Neutrophil (primary cell): ENCODE results near the gene TSKS.

Experiments used
- H3K27ac ChIP-seq: fragments of 200-600 bp; sonication (generic); 2 replicates; pipeline ENCODE4 v1.5.1; 2016; ENCODE audit warnings: mild to moderate bottlenecking, moderate library complexity
- H3K27me3 ChIP-seq: fragments of 200-600 bp; sonication (generic); 2 replicates; pipeline ENCODE4 v1.6.0; 2016; ENCODE audit warnings: mild to moderate bottlenecking
- H3K36me3 ChIP-seq: fragments of 200-600 bp; sonication (generic); 2 replicates; pipeline ENCODE4 v1.5.1; 2017
- H3K4me1 ChIP-seq, 2 experiments: fragments of 200-600 bp in 1 of 2; sonication (generic) in 1 of 2; 1 replicate in 1 of 2; 2 replicates in 1 of 2; pipeline versions ENCODE4 v1.5.1 to v1.6.1; 2013 to 2016; ENCODE audit warnings: low read depth in 1 of 2, low read length in 1 of 2, mild to moderate bottlenecking in 1 of 2, moderate library complexity in 1 of 2; ENCODE audit not compliant: control insufficient read depth in 1 of 2, insufficient read depth in 1 of 2
- H3K4me3 ChIP-seq, 2 experiments: fragments of 200-600 bp in 1 of 2; sonication (generic) in 1 of 2; 1 replicate in 1 of 2; 2 replicates in 1 of 2; pipeline ENCODE4 v1.5.1; 2013 to 2016; ENCODE audit warnings: low read depth in 1 of 2, low read length in 1 of 2, mild to moderate bottlenecking in 1 of 2, moderate library complexity in 1 of 2
- H3K9me3 ChIP-seq: fragments of 200-600 bp; sonication (generic); 2 replicates; pipeline ENCODE4 v1.5.1; 2016
- TF ChIP-seq, protein P1 (sequence below): fragments of 200-600 bp; sonication (generic); IDR thresholded peaks from 2 replicates; pipeline ENCODE4 v1.5.1; 2016; ENCODE audit warnings: antibody characterized with exemption

The TSKS gene

DNA sequence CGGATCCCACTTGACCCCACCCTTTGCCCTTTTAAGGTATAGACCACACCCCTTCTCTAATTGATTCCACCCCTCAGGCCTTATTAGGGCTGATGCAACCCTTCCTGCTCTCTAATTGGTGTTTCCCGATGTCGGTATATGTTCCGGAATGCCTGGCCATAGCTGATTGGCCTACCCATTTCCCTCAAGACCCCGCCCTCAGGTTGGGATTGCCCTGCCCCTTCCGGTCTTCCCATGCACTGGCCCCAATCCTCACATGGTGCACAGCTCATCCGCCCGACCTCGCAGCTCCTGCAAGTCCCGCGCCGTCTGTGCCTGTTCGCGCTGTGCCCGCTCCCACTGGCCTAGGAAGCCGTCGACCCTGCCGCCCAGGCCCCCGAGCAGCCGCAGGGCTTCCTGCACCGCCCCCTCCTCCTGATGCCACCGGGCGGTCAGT lies 18.1 kb downstream of the TSKS start:
- peaks cover 0 to 6% of the 10 kb centered on the region in 2 experiments for H3K4me1 ChIP-seq
- no peak overlapping the region for H3K27ac ChIP-seq
- H3K36me3 ChIP-seq, result no peaks in the 10 kb centered on the region
- TF ChIP-seq, protein P1, sequence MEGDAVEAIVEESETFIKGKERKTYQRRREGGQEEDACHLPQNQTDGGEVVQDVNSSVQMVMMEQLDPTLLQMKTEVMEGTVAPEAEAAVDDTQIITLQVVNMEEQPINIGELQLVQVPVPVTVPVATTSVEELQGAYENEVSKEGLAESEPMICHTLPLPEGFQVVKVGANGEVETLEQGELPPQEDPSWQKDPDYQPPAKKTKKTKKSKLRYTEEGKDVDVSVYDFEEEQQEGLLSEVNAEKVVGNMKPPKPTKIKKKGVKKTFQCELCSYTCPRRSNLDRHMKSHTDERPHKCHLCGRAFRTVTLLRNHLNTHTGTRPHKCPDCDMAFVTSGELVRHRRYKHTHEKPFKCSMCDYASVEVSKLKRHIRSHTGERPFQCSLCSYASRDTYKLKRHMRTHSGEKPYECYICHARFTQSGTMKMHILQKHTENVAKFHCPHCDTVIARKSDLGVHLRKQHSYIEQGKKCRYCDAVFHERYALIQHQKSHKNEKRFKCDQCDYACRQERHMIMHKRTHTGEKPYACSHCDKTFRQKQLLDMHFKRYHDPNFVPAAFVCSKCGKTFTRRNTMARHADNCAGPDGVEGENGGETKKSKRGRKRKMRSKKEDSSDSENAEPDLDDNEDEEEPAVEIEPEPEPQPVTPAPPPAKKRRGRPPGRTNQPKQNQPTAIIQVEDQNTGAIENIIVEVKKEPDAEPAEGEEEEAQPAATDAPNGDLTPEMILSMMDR, result no peak
- H3K9me3 ChIP-seq, result no peaks in the 10 kb centered on the region
- no peak overlapping the region for H3K4me3 ChIP-seq
- no peaks in the 10 kb centered on the region for H3K27me3 ChIP-seq

DNA sequence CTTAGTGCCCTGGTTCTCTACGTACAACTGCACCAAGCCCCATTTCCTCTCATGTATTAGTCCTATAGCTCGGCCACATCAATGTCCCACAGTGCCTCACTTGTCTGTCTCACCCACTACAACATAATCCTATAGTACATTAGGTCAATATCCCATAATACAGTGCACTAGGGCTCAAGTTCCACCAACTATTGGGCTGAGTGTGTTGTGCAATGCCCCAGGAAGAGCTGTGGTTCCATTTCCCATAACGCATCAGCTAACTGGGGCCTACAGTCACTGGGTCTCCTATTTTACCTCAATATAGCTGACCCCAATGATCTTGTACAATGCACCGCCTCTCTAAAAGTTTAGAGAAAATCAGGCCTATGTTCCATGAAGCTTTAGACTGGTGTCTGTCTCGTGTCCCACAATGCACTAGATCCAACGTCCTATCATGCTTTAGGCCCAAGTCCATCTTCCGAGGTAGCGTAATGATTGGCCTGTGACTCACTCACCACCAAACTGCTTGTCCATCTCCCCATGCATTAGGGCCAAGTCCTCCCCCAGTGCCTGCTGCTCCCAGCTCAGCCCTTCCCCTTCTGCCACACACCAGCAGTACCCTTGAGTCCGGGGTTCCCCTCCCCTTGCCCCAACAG lies 21.8 kb downstream of the TSKS start:
- peaks cover 0 to 6% of the 10 kb centered on the region in 2 experiments for H3K4me1 ChIP-seq
- no peak overlapping the region for H3K4me3 ChIP-seq
- H3K9me3 ChIP-seq, result no peaks in the 10 kb centered on the region
- H3K27me3 ChIP-seq, result no peaks in the 10 kb centered on the region
- TF ChIP-seq, protein P1, result no peak
- H3K36me3 ChIP-seq, result no peaks in the 10 kb centered on the region
- H3K27ac ChIP-seq, result no peak overlapping the region

DNA sequence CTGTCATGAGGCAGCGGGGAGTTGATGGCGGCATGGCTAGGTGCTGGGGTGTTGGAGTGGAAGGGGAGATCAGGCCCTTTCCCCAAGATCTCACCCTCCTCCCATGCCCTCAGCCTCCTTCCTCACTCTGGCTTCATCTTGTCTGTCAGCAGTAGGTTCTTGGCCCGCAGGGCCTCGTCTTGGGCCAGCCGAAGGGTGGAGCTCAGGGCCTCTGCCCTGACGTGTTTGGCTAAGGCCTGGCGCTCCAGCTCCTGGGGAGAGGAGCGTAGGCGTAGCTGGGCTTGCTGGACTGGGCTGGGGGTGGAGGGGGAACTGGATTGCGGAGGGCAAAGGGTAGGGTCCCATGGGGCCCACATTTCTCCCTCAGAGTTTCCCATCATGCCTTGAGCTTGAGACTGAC lies 23.2 kb downstream of the TSKS start:
- TF ChIP-seq, protein P1, result no peak
- Histone ChIP-seq H3K4me3 (no peak overlapping the region), H3K9me3 (no peaks in the 10 kb centered on the region), H3K27ac (no peak overlapping the region), H3K27me3 (no peaks in the 10 kb centered on the region), H3K4me1 (peaks cover 0 to 6% of the 10 kb centered on the region in 2 experiments), H3K36me3 (no peaks in the 10 kb centered on the region)

DNA sequence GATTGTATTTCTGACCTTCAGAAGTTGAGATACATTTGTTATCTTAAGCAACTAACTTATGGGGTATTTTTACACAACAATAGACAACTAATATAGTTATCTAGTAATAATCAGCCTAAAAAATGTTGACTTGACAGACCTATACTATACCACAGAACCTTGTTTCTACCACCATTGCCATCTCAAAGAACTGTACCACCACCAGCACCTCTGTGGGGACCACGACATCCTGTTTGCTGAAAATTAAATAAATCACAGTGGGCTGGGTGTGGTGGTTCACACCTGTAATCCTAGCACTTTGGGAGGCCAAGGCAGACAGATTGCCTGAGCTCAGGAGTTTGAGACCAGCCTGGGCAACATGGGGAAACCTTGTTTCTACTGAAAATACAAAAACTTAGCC lies 24.0 kb downstream of the TSKS start:
- H3K9me3 ChIP-seq, result no peaks in the 10 kb centered on the region
- TF ChIP-seq, protein P1, result no peak
- H3K27me3 ChIP-seq, result no peaks in the 10 kb centered on the region
- no peak overlapping the region for H3K4me3 ChIP-seq
- H3K4me1 ChIP-seq, result peaks cover 0 to 6% of the 10 kb centered on the region in 2 experiments
- H3K36me3 ChIP-seq, result no peaks in the 10 kb centered on the region
- H3K27ac ChIP-seq, result no peak overlapping the region

DNA sequence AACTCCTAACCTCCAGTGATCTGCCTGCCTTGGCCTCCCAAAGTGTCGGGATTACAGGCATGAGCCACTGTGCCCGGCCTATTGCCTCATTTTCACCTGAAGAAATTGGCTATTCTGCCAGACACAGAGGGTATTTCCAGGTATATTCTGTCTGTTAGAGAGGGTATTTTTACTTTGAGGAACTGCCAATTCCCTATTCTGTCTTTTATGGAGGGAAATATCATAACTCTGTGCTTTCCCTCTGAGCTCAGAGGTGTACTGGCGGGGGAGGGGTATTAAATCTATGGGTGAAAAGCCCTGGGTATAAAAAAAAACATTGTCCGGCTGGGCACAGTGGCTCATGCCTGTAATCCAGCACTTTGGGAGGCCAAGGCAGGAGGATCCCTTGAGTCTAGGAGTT lies 24.8 kb downstream of the TSKS start:
- Histone ChIP-seq H3K27ac (no peak overlapping the region), H3K36me3 (no peaks in the 10 kb centered on the region), H3K4me3 (no peak overlapping the region), H3K4me1 (peaks cover 0 to 6% of the 10 kb centered on the region in 2 experiments), H3K9me3 (no peaks in the 10 kb centered on the region), H3K27me3 (no peaks in the 10 kb centered on the region)
- TF ChIP-seq, protein P1, result no peak
